Gastrocnemius medialis (tissue), 4 donors: ENCODE results near the gene CCDC40.

Experiments used
- CTCF ChIP-seq, 5 experiments: fragments of 450-650 bp in 3 of 5; fragments of 200-600 bp in 2 of 5; sonication (generic) in 2 of 5; IDR thresholded peaks in 4 of 5; conservative IDR thresholded peaks in 1 of 5; 1 replicate in 4 of 5; 2 replicates in 1 of 5; pipeline ENCODE4 v1.5.1; 2016 to 2019; ENCODE audit warnings: antibody characterized with exemption in 5 of 5, mild to moderate bottlenecking in 3 of 5, moderate library complexity in 3 of 5
- POLR2A ChIP-seq, 2 donors: fragments of 450-650 bp; IDR thresholded peaks; one replicate each; pipeline ENCODE4 v1.6.1; 2017; ENCODE audit warnings: antibody characterized with exemption in 2 of 2, mild to moderate bottlenecking in 2 of 2, moderate library complexity in 2 of 2

- TF ChIP-seq CTCF (IDR thresholded peaks at IDR 0.05 in 4 of 5, conservative IDR thresholded peaks at IDR 0.05 in 1 of 5) (no peak), POLR2A (IDR thresholded peaks at IDR 0.05) (peak; percentile 93 to 94)
Measured at GRCh38 chr17:80147035-80147822, 110.8 kb downstream of the CCDC40 start, which contains the start of gene EIF4A3.
